SK-N-MC (cell line): ENCODE results near the gene ABLIM1.

ENCODE experiments used
- DNase-seq: peaks from one replicate; pipeline ENCODE4 v3.0.0-alpha.2; 2011; ENCODE audit warnings: low read depth, low spot score
- H3K27ac ChIP-seq: fragments of 200-600 bp; sonication (generic); 2 replicates; pipeline ENCODE4 v1.5.1; 2016; ENCODE audit warnings: mixed run types
- H3K36me3 ChIP-seq: fragments of 200-600 bp; sonication (generic); 2 replicates; pipeline ENCODE4 v1.6.1; 2017; ENCODE audit warnings: antibody characterized with exemption, low read length, mixed read lengths; ENCODE audit not compliant: insufficient read depth
- H3K4me3 ChIP-seq: fragments of 200-600 bp; sonication (generic); 2 replicates; pipeline ENCODE4 v1.5.1; 2016
- H3K9ac ChIP-seq: fragments of 200-600 bp; sonication (generic); 2 replicates; pipeline ENCODE4 v1.8.0; 2017; ENCODE audit warnings: mixed run types, mixed read lengths; ENCODE audit not compliant: insufficient read length
- H3K9me3 ChIP-seq: fragments of 200-600 bp; sonication (generic); 2 replicates; pipeline ENCODE4 v1.6.1; 2017; ENCODE audit warnings: low read depth, mild to moderate bottlenecking, antibody characterized with exemption, low read length, moderate library complexity, mixed read lengths
- EZH2 ChIP-seq: fragments of 200-600 bp; sonication (generic); IDR thresholded peaks from one replicate; pipeline ENCODE4 v1.6.1; 2017; ENCODE audit warnings: antibody characterized with exemption
- FOXP2 ChIP-seq: optimal IDR thresholded peaks from 2 replicates; pipeline ENCODE3; 2011; ENCODE audit warnings: mild to moderate bottlenecking, moderate library complexity; ENCODE audit not compliant: insufficient read depth; ENCODE audit errors: extremely low read length, control extremely low read depth
- POLR2AphosphoS5 ChIP-seq: IDR thresholded peaks from 2 replicates; pipeline ENCODE4 v1.6.1; 2012; ENCODE audit warnings: mild to moderate bottlenecking, low read depth, low read length, borderline replicate concordance

ABLIM1 gene

DNA sequence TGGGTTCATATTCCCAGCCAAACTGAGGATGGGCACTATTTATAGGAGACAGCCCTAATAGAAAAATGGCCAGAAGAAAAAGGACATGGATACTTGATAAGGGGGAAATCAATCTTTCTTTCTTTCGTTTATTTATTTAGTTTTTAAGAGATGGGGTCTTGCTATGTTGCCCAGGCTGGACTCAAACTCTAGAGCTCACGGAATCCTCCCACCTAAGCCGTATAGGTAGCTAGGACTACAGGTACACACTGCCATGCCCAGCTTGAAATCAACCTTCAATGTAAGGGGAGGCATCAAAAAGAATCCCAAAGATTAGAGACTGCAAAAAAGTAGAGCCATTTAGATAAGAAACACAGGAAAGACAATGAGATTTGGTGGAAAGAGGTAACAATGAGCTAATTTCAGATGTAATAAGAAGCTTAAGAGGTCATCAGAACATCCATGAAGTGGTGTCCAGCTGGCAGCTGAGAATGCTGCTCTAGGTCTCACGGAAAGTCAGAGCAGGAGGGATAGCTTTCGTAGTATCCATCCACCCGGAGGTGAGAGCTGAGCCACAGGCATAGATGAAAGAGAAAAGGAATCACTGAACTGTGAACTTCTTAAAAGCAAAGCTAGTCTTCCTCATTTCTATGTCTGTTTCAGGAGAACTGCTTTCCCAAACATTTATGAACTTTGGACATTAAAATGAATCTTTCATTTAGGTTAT is 10.5 kb upstream of the ABLIM1 start:
- Histone ChIP-seq H3K4me3 (no peak overlapping the region), H3K9me3 (no peaks in the 10 kb centered on the region), H3K27ac (no peak overlapping the region), H3K9ac (no peak overlapping the region), H3K36me3 (no peaks in the 10 kb centered on the region)
- no peak for TF ChIP-seq FOXP2
- TF ChIP-seq POLR2AphosphoS5 = no peak
- TF ChIP-seq EZH2 = no peak
- no peak for DNase-seq

DNA sequence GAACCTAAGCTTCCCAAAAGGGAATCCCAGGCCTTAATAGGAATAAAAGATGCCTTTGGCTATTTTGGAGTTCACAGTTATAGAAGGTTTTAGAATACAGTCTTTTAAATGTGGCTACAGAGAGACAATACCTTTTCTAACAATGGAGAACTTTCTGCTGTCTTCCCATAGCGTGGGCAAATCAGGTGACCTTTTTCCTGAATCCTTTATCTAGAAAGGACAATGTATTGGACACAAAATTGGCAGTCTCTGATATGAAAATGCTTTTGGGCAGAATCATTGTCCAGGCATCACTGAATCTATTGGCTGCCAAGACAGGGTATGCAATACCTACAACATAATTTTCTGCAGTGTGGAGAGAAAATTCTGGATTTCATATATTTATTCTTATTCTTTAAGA is 7.8 kb upstream of the ABLIM1 start:
- DNase-seq = no peak
- H3K27ac ChIP-seq = no peak overlapping the region
- H3K9me3 ChIP-seq = no peaks in the 10 kb centered on the region
- TF ChIP-seq EZH2 (no peak), FOXP2 (no peak), POLR2AphosphoS5 (no peak)
- no peak overlapping the region for H3K9ac ChIP-seq
- H3K36me3 ChIP-seq = no peaks in the 10 kb centered on the region
- no peak overlapping the region for H3K4me3 ChIP-seq

DNA sequence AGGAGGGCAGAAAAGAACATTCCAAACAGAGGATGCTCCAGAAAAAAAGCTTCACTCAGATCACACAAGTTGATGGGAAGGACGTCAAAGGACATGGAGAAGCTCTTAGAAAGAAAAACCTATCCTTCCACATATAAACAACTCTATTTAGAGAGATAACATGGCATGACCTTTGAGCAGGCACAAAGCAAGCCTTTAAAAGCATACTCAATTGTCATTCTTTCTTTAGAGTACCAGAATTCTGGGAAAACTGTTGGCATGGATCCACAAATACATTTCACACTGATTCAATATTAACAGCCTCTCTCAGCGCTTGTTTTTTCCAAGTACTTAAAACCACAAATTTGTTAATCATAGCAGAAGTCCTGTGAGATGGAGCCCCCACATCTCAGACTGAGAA is 7.3 kb upstream of the ABLIM1 start:
- Histone ChIP-seq H3K4me3 (no peak overlapping the region), H3K36me3 (no peaks in the 10 kb centered on the region), H3K9ac (no peak overlapping the region), H3K9me3 (no peaks in the 10 kb centered on the region), H3K27ac (no peak overlapping the region)
- TF ChIP-seq EZH2 (no peak), POLR2AphosphoS5 (no peak), FOXP2 (no peak)
- no peak for DNase-seq

DNA sequence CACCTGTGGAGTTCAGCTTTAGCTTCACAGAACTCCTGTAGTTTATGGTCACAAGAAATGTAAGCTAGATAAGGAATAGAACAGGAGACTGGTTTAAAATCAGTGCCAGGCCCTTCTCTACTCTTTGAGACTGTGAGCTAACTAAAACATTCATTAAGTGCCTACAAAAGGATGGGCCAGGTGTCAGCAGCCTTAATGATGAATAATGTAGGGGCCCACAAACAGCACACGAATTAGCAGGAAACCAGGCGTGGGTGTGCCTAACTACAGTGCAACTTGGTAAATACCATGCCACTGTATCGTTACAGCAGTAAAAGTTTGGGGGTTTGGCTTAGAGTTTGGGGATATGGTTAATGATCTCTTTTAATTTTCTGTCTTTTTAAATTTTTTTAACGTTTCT is 6.1 kb upstream of the ABLIM1 start:
- Histone ChIP-seq H3K9ac (no peak overlapping the region), H3K36me3 (no peaks in the 10 kb centered on the region), H3K9me3 (no peaks in the 10 kb centered on the region), H3K27ac (no peak overlapping the region), H3K4me3 (no peak overlapping the region)
- DNase-seq = no peak
- TF ChIP-seq POLR2AphosphoS5 (no peak), EZH2 (no peak), FOXP2 (no peak)

DNA sequence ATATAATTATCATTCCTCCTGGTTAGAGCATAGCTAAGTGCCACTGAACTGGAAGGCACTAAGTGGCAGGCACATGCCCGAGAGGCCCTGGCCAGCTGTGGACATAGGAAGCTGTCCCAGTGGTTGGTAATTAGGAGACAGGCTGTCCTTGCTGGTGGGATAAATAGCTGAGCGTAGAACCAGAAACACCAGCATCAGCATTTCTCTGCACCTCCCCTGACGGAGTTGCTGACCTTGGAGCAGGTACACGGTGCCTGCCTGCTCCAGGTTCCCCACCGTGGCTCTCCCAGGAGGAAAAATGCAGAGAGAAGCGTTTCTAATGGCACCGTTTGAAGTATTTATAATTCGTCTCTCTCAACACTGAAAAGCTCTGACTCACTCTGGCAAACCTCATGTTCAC is 5.6 kb upstream of the ABLIM1 start:
- no peaks in the 10 kb centered on the region for H3K36me3 ChIP-seq
- H3K27ac ChIP-seq = no peak overlapping the region
- H3K9ac ChIP-seq = no peak overlapping the region
- H3K4me3 ChIP-seq = no peak overlapping the region
- H3K9me3 ChIP-seq = no peaks in the 10 kb centered on the region
- TF ChIP-seq POLR2AphosphoS5 (no peak), EZH2 (no peak), FOXP2 (no peak)
- no peak for DNase-seq

DNA sequence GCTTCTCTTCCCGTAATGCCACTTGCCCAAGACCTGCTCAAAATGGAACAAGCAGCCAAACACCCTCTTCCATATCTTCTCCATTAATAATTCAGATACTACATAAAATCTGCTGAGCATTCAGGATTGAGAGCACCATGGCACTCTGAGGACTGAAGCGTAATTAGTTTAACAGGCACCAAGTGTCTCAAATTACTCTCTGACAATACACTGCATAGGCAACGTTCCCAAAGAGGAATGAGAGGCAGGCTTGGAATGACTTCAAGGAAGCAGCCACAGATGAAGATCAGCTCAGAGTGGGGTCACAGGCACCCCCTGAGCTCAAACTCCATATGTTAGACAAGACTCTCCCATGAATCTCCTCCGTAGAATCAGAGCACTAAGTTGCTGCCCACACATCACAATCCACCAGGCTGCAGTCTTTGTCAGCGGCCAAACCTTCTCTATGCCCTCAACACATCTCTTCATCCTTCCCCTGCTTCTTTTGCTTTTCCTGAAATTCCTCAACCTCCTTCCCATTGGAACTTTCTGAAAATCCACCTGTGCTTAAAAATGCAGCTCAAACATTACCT is 4.7 kb upstream of the ABLIM1 start:
- DNase-seq = no peak
- H3K4me3 ChIP-seq = 0 out of 2 replicates have a peak overlapping the region, but pooled peaks have one; percentile 9
- TF ChIP-seq EZH2 (no peak), FOXP2 (no peak), POLR2AphosphoS5 (no peak)
- no peaks in the 10 kb centered on the region for H3K9me3 ChIP-seq
- H3K9ac ChIP-seq = no peak overlapping the region
- H3K36me3 ChIP-seq = no peaks in the 10 kb centered on the region
- no peak overlapping the region for H3K27ac ChIP-seq

DNA sequence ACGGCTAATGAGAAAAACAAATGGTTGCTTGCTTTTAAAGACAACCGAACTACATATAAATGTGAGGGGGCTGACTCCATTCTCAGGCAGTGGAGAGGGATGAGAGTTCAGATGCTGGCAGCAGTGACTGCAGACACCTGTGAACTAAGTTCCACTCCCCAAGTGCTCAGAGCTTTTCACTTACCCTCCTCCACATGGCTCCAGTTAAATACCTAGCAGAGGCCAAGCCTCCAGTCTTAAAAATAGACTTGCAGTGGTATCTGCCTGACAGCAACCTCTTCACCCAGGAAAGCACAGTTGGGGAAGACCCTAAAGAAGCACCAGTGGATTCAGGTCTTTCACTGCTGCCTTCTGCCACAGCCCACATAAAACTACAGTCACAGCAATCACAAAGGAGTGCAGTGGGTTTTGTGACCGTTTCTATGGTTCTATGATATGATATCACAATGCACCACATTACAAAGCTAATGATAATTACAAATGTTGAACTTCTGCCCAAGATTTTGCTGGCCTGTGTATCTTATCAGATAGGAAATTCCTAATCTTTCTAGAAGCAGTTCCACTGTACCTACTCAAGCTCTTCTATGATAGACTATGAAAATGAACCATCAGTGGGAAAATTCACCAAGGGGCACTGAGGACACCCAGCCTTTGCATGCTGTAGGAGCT is 3.3 kb upstream of the ABLIM1 start:
- no peak overlapping the region for H3K27ac ChIP-seq

DNA sequence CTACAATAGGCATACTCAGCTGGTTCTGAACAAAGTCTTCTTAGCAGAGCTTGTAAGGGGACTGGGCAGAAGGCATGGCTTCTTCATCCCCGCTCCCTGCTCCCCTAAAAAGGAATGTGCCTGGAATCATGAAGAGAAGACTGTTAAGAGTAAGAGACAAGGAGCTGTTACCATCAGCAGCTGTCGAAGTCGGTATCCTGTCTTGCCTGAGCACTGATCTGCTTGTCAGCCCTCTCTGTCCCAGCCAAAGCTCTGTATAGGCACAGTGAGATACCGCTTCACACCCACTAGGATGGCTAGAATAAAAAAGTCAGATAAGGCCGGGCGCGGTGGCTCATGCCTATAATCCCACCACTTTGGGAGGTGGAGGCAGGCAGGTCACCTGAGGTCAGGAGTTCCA is 2.4 kb downstream of the ABLIM1 start:
- Histone ChIP-seq H3K27ac (no peak overlapping the region), H3K9me3 (no peaks in the 10 kb centered on the region), H3K9ac (no peak overlapping the region), H3K4me3 (no peak overlapping the region), H3K36me3 (no peaks in the 10 kb centered on the region)
- no peak for DNase-seq
- TF ChIP-seq FOXP2 (no peak), EZH2 (no peak), POLR2AphosphoS5 (no peak)

More for the DNA sequence above, 3.3 kb upstream of the ABLIM1 start:
- TF ChIP-seq EZH2 (no peak), FOXP2 (no peak), POLR2AphosphoS5 (no peak)
- Histone ChIP-seq H3K9me3 (no peaks in the 10 kb centered on the region), H3K4me3 (no peak overlapping the region), H3K9ac (no peak overlapping the region), H3K36me3 (no peaks in the 10 kb centered on the region)
- DNase-seq = no peak
